GM12878 (cell line): ENCODE results near the gene GALNT17. TPM values are rescaled to one million over a fixed set of nuclear protein-coding genes. Genes with fewer than 3 reads are reported as not detected.

Experiments used
- ATAC-seq: fragments of 200-7000 bp; cut with Tn5 transposase; 3 replicates; pipeline ENCODE4 v1.9.1; 2020; ENCODE audit warnings: mild to moderate bottlenecking, moderate library complexity
- BruUV-seq: library from RNA; stranded (reverse); fragments of 400-500 nt; replicated peaks from 2 replicates; lab custom pipeline; 2021; lab: Mats Ljungman, UMichigan
- CTCF ChIA-PET: fragments of 300-600 bp; sonication (Branson Sonifier 250); formaldehyde crosslinking; extraction: SDS; loops from one replicate; lab custom pipeline; 2021; ENCODE audit warnings: inconsistent platforms; lab: Yijun Ruan, JAX
- POLR2A ChIA-PET: fragments of 350-600 bp; formaldehyde crosslinking; extraction: SDS; loops from one replicate; lab custom pipeline; 2021; ENCODE audit warnings: inconsistent platforms; lab: Charles Lee
- RAD21 ChIA-PET: fragments of 300-600 bp; sonication (Branson Sonifier 250); formaldehyde crosslinking; loops from one replicate; lab custom pipeline; 2023; ENCODE audit warnings: antibody characterized with exemption; ENCODE audit not compliant: unreplicated experiment; lab: Charles Lee
- SMC1A ChIA-PET: fragments of 300-600 bp; sonication (Branson Sonifier 250); formaldehyde crosslinking; loops from one replicate; lab custom pipeline; 2023; ENCODE audit not compliant: unreplicated experiment, uncharacterized antibody; lab: Charles Lee
- DNase-seq: peaks from one replicate; pipeline ENCODE4 v3.0.0-alpha.2; 2011; ENCODE audit warnings: low read depth, low spot score
- FAIRE-seq: peaks from 3 replicates; lab custom pipeline; 2011; peaks lifted over from hg19 to GRCh38; lab: Jason Lieb, UNC
- H2AFZ ChIP-seq: 2 replicates; pipeline ENCODE4 v1.6.0; 2011; ENCODE audit warnings: low read depth, low read length, control low read depth; ENCODE audit not compliant: control insufficient read depth
- H3K27ac ChIP-seq: 2 replicates; pipeline ENCODE4 v1.5.1; 2011; ENCODE audit warnings: control low read depth; ENCODE audit not compliant: control insufficient read depth, insufficient read depth
- H3K27me3 ChIP-seq, 2 experiments: replicated peaks in 1 of 2; 2 replicates each; pipeline versions ENCODE4 v1.6.0 to v1.6.1; 2011; ENCODE audit warnings: low read length in 1 of 2; ENCODE audit not compliant: control insufficient read depth in 2 of 2, insufficient read depth in 2 of 2
- H3K36me3 ChIP-seq, 2 experiments: 2 replicates each; pipeline ENCODE4 v1.5.1; 2011; ENCODE audit warnings: low read length in 1 of 2; ENCODE audit not compliant: control insufficient read depth in 2 of 2, insufficient read depth in 2 of 2
- H3K4me1 ChIP-seq: 2 replicates; pipeline ENCODE4 v1.6.1; 2011; ENCODE audit warnings: mild to moderate bottlenecking, low read length, moderate library complexity, mixed read lengths; ENCODE audit not compliant: control insufficient read depth, insufficient read depth
- H3K4me2 ChIP-seq: 2 replicates; pipeline ENCODE4 v1.6.0; 2011; ENCODE audit warnings: control low read depth; ENCODE audit not compliant: control insufficient read depth, insufficient read depth
- H3K4me3 ChIP-seq: fragments of 200-600 bp; sonication (generic); 2 replicates; pipeline ENCODE4 v1.5.1; 2016
- H3K79me2 ChIP-seq: 2 replicates; pipeline ENCODE4 v1.6.0; 2011; ENCODE audit warnings: low read length; ENCODE audit not compliant: control insufficient read depth, insufficient read depth
- H3K9ac ChIP-seq: 2 replicates; pipeline ENCODE4 v1.8.0; 2011; ENCODE audit warnings: low read length, control low read depth, mixed read lengths; ENCODE audit not compliant: control insufficient read depth, insufficient read depth
- H3K9me3 ChIP-seq: replicated peaks from 3 replicates; pipeline ENCODE4 v1.5.1; 2011; ENCODE audit warnings: mild to moderate bottlenecking, low read length; ENCODE audit not compliant: control insufficient read depth, insufficient read depth
- H4K20me1 ChIP-seq: 2 replicates; pipeline ENCODE4 v1.6.0; 2011; ENCODE audit not compliant: control insufficient read depth, insufficient read depth
- ATF3 ChIP-seq: IDR thresholded peaks from 2 replicates; pipeline ENCODE4 v1.6.1; 2011; ENCODE audit warnings: low read depth, mild to moderate bottlenecking, low read length, moderate library complexity, borderline replicate concordance; ENCODE audit errors: extremely low read depth
- BCL11A ChIP-seq: IDR thresholded peaks from 2 replicates; pipeline ENCODE4 v1.6.1; 2011; ENCODE audit warnings: low read depth, low read length
- BMI1 ChIP-seq: fragments of 450-650 bp; IDR thresholded peaks from 2 replicates; pipeline ENCODE4 v1.6.1; 2016; ENCODE audit warnings: mild to moderate bottlenecking, moderate library complexity, borderline replicate concordance
- KLF5 ChIP-seq: fragments of 450-650 bp; IDR thresholded peaks from 2 replicates; pipeline ENCODE4 v1.6.1; 2014; ENCODE audit warnings: mild to moderate bottlenecking; ENCODE audit not compliant: partially characterized antibody
- MEF2B ChIP-seq: fragments of 450-650 bp; IDR thresholded peaks from 2 replicates; pipeline ENCODE4 v1.6.1; 2018; ENCODE audit warnings: mild to moderate bottlenecking, moderate library complexity; ENCODE audit not compliant: partially characterized antibody, poor library complexity, severe bottlenecking
- PKNOX1 ChIP-seq: fragments of 450-650 bp; IDR thresholded peaks from 2 replicates; pipeline ENCODE4 v1.6.1; 2016; ENCODE audit warnings: mild to moderate bottlenecking
- PML ChIP-seq: IDR thresholded peaks from 2 replicates; pipeline ENCODE4 v1.6.1; 2012; ENCODE audit warnings: low read length, inconsistent platforms
- RELA ChIP-seq: fragments of 450-650 bp; IDR thresholded peaks from 2 replicates; pipeline ENCODE4 v1.8.0; 2014; ENCODE audit warnings: borderline replicate concordance; ENCODE audit not compliant: partially characterized antibody
- RFX5 ChIP-seq: IDR thresholded peaks from 2 replicates; pipeline ENCODE4 v1.6.1; 2011; ENCODE audit warnings: low read depth, low read length, improper control_type of control experiment
- SMAD1 ChIP-seq: fragments of 450-650 bp; IDR thresholded peaks from 2 replicates; pipeline ENCODE4 v1.6.1; 2018; ENCODE audit warnings: mild to moderate bottlenecking, low read depth; ENCODE audit not compliant: partially characterized antibody
- SMC3 ChIP-seq: IDR thresholded peaks from 2 replicates; pipeline ENCODE4 v1.6.1; 2011; ENCODE audit warnings: low read length, improper control_type of control experiment, borderline replicate concordance
- TBL1XR1 ChIP-seq: IDR thresholded peaks from 2 replicates; pipeline ENCODE4 v1.6.1; 2012; ENCODE audit warnings: low read depth, low read length, improper control_type of control experiment
- YY1 ChIP-seq: IDR thresholded peaks from 2 replicates; pipeline ENCODE4 v1.6.1; 2011; ENCODE audit warnings: low read depth, mild to moderate bottlenecking, low read length
- ZBTB33 ChIP-seq: fragments of 450-650 bp; IDR thresholded peaks from 2 replicates; pipeline ENCODE4 v1.6.1; 2017; ENCODE audit warnings: mild to moderate bottlenecking
- ZNF384 ChIP-seq: IDR thresholded peaks from 2 replicates; pipeline ENCODE4 v1.6.1; 2012; ENCODE audit warnings: low read depth, mild to moderate bottlenecking, low read length, improper control_type of control experiment, borderline replicate concordance
- ZNF687 ChIP-seq: fragments of 450-650 bp; IDR thresholded peaks from 2 replicates; pipeline ENCODE4 v1.6.1; 2017; ENCODE audit warnings: mild to moderate bottlenecking, moderate library complexity
- WGBS: methylation state at CpG from one replicate; pipeline ENCODE4 v1.1.6; 2016; ENCODE audit warnings: low lambda C conversion rate; ENCODE audit not compliant: insufficient replicate concordance, insufficient coverage; ENCODE audit errors: missing lambda C conversion rate; 5-methylcytosine and 5-hydroxymethylcytosine counted together
- in situ Hi-C: fragments of 300-500 bp; cut with MboI; formaldehyde crosslinking; loops from 9 replicates; pipeline ENCODE4 v1.14.3; 2018; ENCODE audit warnings: mixed read lengths
- intact Hi-C: fragments of 100-400 bp; cut with micrococcal nuclease; formaldehyde crosslinking; loops from one replicate; pipeline ENCODE4 v1.14.2; 2022; ENCODE audit not compliant: unreplicated experiment
- polyA plus RNA-seq, 11 experiments: library from polyadenylated mRNA; depleted of rRNA in 4 of 11; unstranded in 6 of 11; stranded (reverse) in 5 of 11; fragments of >200 nt; fragmentation: Nextera tagmentation in 4 of 11; fragmentation: Illumina TruSeq in 1 of 11; extraction: Ambion mirVana in 4 of 11; extraction: Trizol in 1 of 11; gene quantifications; 1 replicate in 1 of 11; 2 replicates in 10 of 11; pipeline versions ENCODE4 v1.2.1 to v1.2.3, GENCODE V29; 2011 to 2016; ENCODE audit warnings: inconsistent platforms in 2 of 11, missing spikeins in 2 of 11, low read depth in 1 of 11
- total RNA-seq, 4 experiments: library from RNA; depleted of rRNA in 3 of 4; stranded (reverse); fragments of >200 nt in 3 of 4; fragmentation: Illumina TruSeq in 1 of 4; extraction: Trizol in 1 of 4; gene quantifications; 2 replicates each; pipeline versions ENCODE4 v1.2.1 to v1.2.3, GENCODE V29; 2013 to 2021

Gene GALNT17
- total and polyA plus RNA-seq, 10 of the 15 experiments (the other 5 are each of a cell fraction or from before 2014, with no cell fraction given): 0.12 to 0.15 TPM; not detected in 8

- TF ChIP-seq PKNOX1: no peak
- no peak for TF ChIP-seq ZBTB33
- TF ChIP-seq ZNF384: no peak
- no peak for TF ChIP-seq BCL11A
- no peak for TF ChIP-seq TBL1XR1
Observed at GRCh38 chr7:71470326-71470725, 338.4 kb downstream of the GALNT17 start (continued).

- Histone ChIP-seq H3K9me3 (no peaks in the 10 kb centered on the region; the same call in 2 of the 3 replicates), H3K36me3 (no peaks in the 10 kb centered on the region), H3K4me3 (no peak overlapping the region), H3K4me2 (no peak overlapping the region), H3K27ac (no peak overlapping the region), H3K9ac (no peak overlapping the region), H3K79me2 (no peaks in the 10 kb centered on the region), H3K27me3 (no peaks in the 10 kb centered on the region), H4K20me1 (no peaks in the 10 kb centered on the region), H2AFZ (no peak overlapping the region), H3K4me1 (no peaks in the 10 kb centered on the region)
- SMC1A ChIA-PET: no interaction called here
- WGBS: 83% methylated on average over 1 of the region's 1 CpG
- no peak for ATAC-seq
- CTCF ChIA-PET: no interaction called here
- FAIRE-seq: no peak
- intact Hi-C loops: no loop called here
- no TSS peak for BruUV-seq
- RAD21 ChIA-PET: no interaction called here
- DNase-seq: no peak
- in situ Hi-C loops: no loop called here
- POLR2A ChIA-PET: no interaction called here
- TF ChIP-seq BMI1: no peak
- no peak for TF ChIP-seq ZNF687
- no peak for TF ChIP-seq SMAD1
- no peak for TF ChIP-seq PML
- no peak for TF ChIP-seq ATF3
- no peak for TF ChIP-seq RELA
- TF ChIP-seq RFX5: no peak
- TF ChIP-seq MEF2B: no peak
- TF ChIP-seq SMC3: no peak
- no peak for TF ChIP-seq YY1
- TF ChIP-seq KLF5: no peak
Observed at GRCh38 chr7:71470830-71471229, 338.9 kb downstream of the GALNT17 start.
